Measurements from ENCODE around the gene SIRPA. TPM values are rescaled to one million over a fixed set of nuclear protein-coding genes. Genes with fewer than 3 reads are reported as not detected.

SIRPA gene
- total and polyA plus RNA-seq, 2 experiments from 2014 or later, result 93.3 to 101 TPM

- H3K27me3 ChIP-seq (replicated peaks; ENCODE audit: insufficient read depth), result no peaks in the 10 kb centered on the region
- peak overlapping the region; percentile 20 for H3K4me2 ChIP-seq (ENCODE audit: unreplicated experiment)
- peaks cover 38% of the 10 kb centered on the region for H3K4me1 ChIP-seq (ENCODE audit: insufficient read depth)
- peak overlapping the region; percentile 79 for H3K27ac ChIP-seq
- in situ Hi-C loops (cut with MboI), result no loop called here
- peak; percentile 94 for DNase-seq
- H2AFZ ChIP-seq, result no peak overlapping the region
- peaks cover 33% of the 10 kb centered on the region for H3F3A ChIP-seq (ENCODE audit: insufficient read depth)
- peak overlapping the region; percentile 67; the same call in 1 of the 2 replicates for H3K9ac ChIP-seq
- H3K9me3 ChIP-seq (ENCODE audit: low read depth), result no peaks in the 10 kb centered on the region
- 0 out of 2 replicates have a peak, but pooled peaks cover 2% of the 10 kb centered on the region for H3K36me3 ChIP-seq (ENCODE audit: low read depth)
- 57 to 59% methylated on average over 8 of the region's 8 CpGs for WGBS, 2 experiments (ENCODE audit: low coverage in 1 of 2, low lambda C conversion rate in 2 of 2, missing lambda C conversion rate in 2 of 2)
- TF ChIP-seq EZH2 (IDR thresholded peaks at IDR 0.05; ENCODE audit: insufficient read depth, poor library complexity, severe bottlenecking) (no peak), EZH2phosphoT487 (IDR thresholded peaks at IDR 0.05; ENCODE audit: insufficient read depth, low read depth) (no peak)
- H4K20me1 ChIP-seq (ENCODE audit: insufficient read depth), result no peaks in the 10 kb centered on the region
- no peaks in the 10 kb centered on the region for H3K9me2 ChIP-seq (ENCODE audit: insufficient read depth)
- H3K4me3 ChIP-seq, result no peak overlapping the region
- H3K79me2 ChIP-seq (ENCODE audit: insufficient read depth), result no peaks in the 10 kb centered on the region
Measured at GRCh38 chr20:1943275-1944002, 48.2 kb downstream of the SIRPA start.

- Histone ChIP-seq H3K36me3 (ENCODE audit: low read depth) (no peaks in the 10 kb centered on the region), H3K9me3 (ENCODE audit: low read depth) (no peaks in the 10 kb centered on the region), H3F3A (ENCODE audit: insufficient read depth) (peaks cover 33% of the 10 kb centered on the region), H3K9ac (peak overlapping the region; percentile 67), H3K79me2 (ENCODE audit: insufficient read depth) (no peaks in the 10 kb centered on the region), H3K27ac (peak overlapping the region; percentile 79), H3K9me2 (ENCODE audit: insufficient read depth) (no peaks in the 10 kb centered on the region), H4K20me1 (ENCODE audit: insufficient read depth) (no peaks in the 10 kb centered on the region), H3K4me1 (ENCODE audit: insufficient read depth) (peaks cover 38% of the 10 kb centered on the region), H2AFZ (no peak overlapping the region), H3K4me2 (ENCODE audit: unreplicated experiment) (peak overlapping the region; percentile 20), H3K4me3 (no peak overlapping the region), H3K27me3 (replicated peaks; ENCODE audit: insufficient read depth) (no peaks in the 10 kb centered on the region)
- no peak for DNase-seq
- in situ Hi-C loops (cut with MboI), result no loop called here
- TF ChIP-seq EZH2phosphoT487 (IDR thresholded peaks at IDR 0.05; ENCODE audit: insufficient read depth, low read depth) (no peak), EZH2 (IDR thresholded peaks at IDR 0.05; ENCODE audit: insufficient read depth, poor library complexity, severe bottlenecking) (no peak)
- 71 to 72% methylated on average over 6 of the region's 6 CpGs for WGBS, 2 experiments (ENCODE audit: low coverage in 1 of 2, low lambda C conversion rate in 2 of 2, missing lambda C conversion rate in 2 of 2)
Measured at GRCh38 chr20:1944345-1945091, 49.3 kb downstream of the SIRPA start.

GRCh38 chr20:1945134-1945618, 50.0 kb downstream of the SIRPA start:
- Histone ChIP-seq H3K4me1 (ENCODE audit: insufficient read depth) (peaks cover 38% of the 10 kb centered on the region), H3K4me3 (no peak overlapping the region), H4K20me1 (ENCODE audit: insufficient read depth) (no peaks in the 10 kb centered on the region), H3K4me2 (ENCODE audit: unreplicated experiment) (peak overlapping the region; percentile 10), H3K79me2 (ENCODE audit: insufficient read depth) (no peaks in the 10 kb centered on the region), H3K27me3 (replicated peaks; ENCODE audit: insufficient read depth) (no peaks in the 10 kb centered on the region), H2AFZ (no peak overlapping the region), H3K9ac (peak overlapping the region; percentile 67), H3K9me2 (ENCODE audit: insufficient read depth) (no peaks in the 10 kb centered on the region), H3K27ac (peak overlapping the region; percentile 79), H3F3A (ENCODE audit: insufficient read depth) (peaks cover 32% of the 10 kb centered on the region), H3K9me3 (ENCODE audit: low read depth) (no peaks in the 10 kb centered on the region), H3K36me3 (ENCODE audit: low read depth) (no peaks in the 10 kb centered on the region)
- in situ Hi-C loops (cut with MboI), result no loop called here
- WGBS, 2 experiments (ENCODE audit: low coverage in 1 of 2, low lambda C conversion rate in 2 of 2, missing lambda C conversion rate in 2 of 2), result 33 to 35% methylated on average over 9 of the region's 9 CpGs
- TF ChIP-seq EZH2 (IDR thresholded peaks at IDR 0.05; ENCODE audit: insufficient read depth, poor library complexity, severe bottlenecking), result no peak
- peak; percentile 89 for DNase-seq

GRCh38 chr20:1945660-1946059, 50.5 kb downstream of the SIRPA start:
- no peak for TF ChIP-seq EZH2phosphoT487 (IDR thresholded peaks at IDR 0.05; ENCODE audit: insufficient read depth, low read depth)
- no peak for TF ChIP-seq EZH2 (IDR thresholded peaks at IDR 0.05; ENCODE audit: insufficient read depth, poor library complexity, severe bottlenecking)
- Histone ChIP-seq H3F3A (ENCODE audit: insufficient read depth) (peaks cover 27% of the 10 kb centered on the region), H3K9ac (no peak overlapping the region), H3K4me2 (ENCODE audit: unreplicated experiment) (no peak overlapping the region), H3K27ac (peak overlapping the region; percentile 79), H3K36me3 (ENCODE audit: low read depth) (no peaks in the 10 kb centered on the region), H3K9me2 (ENCODE audit: insufficient read depth) (no peaks in the 10 kb centered on the region), H3K9me3 (ENCODE audit: low read depth) (no peaks in the 10 kb centered on the region), H3K4me1 (ENCODE audit: insufficient read depth) (peaks cover 37% of the 10 kb centered on the region), H3K79me2 (ENCODE audit: insufficient read depth) (no peaks in the 10 kb centered on the region), H3K4me3 (no peak overlapping the region), H3K27me3 (replicated peaks; ENCODE audit: insufficient read depth) (no peaks in the 10 kb centered on the region), H2AFZ (no peak overlapping the region), H4K20me1 (ENCODE audit: insufficient read depth) (no peaks in the 10 kb centered on the region)
- in situ Hi-C loops (cut with MboI), result no loop called here
- 95 to 97% methylated on average over 7 of the region's 7 CpGs for WGBS, 2 experiments (ENCODE audit: low coverage in 1 of 2, low lambda C conversion rate in 2 of 2, missing lambda C conversion rate in 2 of 2)
- DNase-seq, result no peak

Measured in GM23248 (cell line).